Osteocyte (in vitro differentiated cells): ENCODE results near the gene TMEM18. TPM values are rescaled to one million over a fixed set of nuclear protein-coding genes. Genes with fewer than 3 reads are reported as not detected.

ENCODE experiments used
- DNase-seq: peaks from one replicate; pipeline ENCODE4 v3.0.0; 2021; ENCODE audit warnings: mixed read lengths; ENCODE audit not compliant: unreplicated experiment; ENCODE audit errors: extremely low spot score
- H3K27ac Mint-ChIP-seq: one replicate; pipeline ENCODE4 v1.8.0; 2021; ENCODE audit warnings: mild to moderate bottlenecking, mixed read lengths; ENCODE audit not compliant: unreplicated experiment
- H3K27me3 Mint-ChIP-seq: one replicate; pipeline ENCODE4 v1.8.0; 2021; ENCODE audit warnings: mixed read lengths; ENCODE audit not compliant: unreplicated experiment
- H3K36me3 Mint-ChIP-seq: one replicate; pipeline ENCODE4 v1.8.0; 2021; ENCODE audit warnings: mixed read lengths; ENCODE audit not compliant: unreplicated experiment
- H3K4me1 Mint-ChIP-seq: one replicate; pipeline ENCODE4 v1.8.0; 2021; ENCODE audit warnings: mixed read lengths; ENCODE audit not compliant: unreplicated experiment
- H3K4me3 Mint-ChIP-seq: one replicate; pipeline ENCODE4 v1.8.0; 2021; ENCODE audit warnings: mild to moderate bottlenecking, moderate library complexity, mixed read lengths; ENCODE audit not compliant: unreplicated experiment
- H3K9me3 Mint-ChIP-seq: one replicate; pipeline ENCODE4 v1.8.0; 2021; ENCODE audit warnings: mixed read lengths; ENCODE audit not compliant: unreplicated experiment
- total RNA-seq: library from RNA; stranded (reverse); gene quantifications from 2 replicates; pipeline ENCODE4 v1.2.1, GENCODE V29; 2021
- TF ChIP-seq, protein P1 (sequence below): fragments of 200-600 bp; sonication (generic); IDR thresholded peaks from 2 replicates; pipeline ENCODE4 v1.5.0; 2021; ENCODE audit warnings: antibody characterized with exemption, mild to moderate bottlenecking, moderate library complexity

The TMEM18 gene
- total RNA-seq, 1 donor from 2014 or later, result 32.8 TPM

DNA sequence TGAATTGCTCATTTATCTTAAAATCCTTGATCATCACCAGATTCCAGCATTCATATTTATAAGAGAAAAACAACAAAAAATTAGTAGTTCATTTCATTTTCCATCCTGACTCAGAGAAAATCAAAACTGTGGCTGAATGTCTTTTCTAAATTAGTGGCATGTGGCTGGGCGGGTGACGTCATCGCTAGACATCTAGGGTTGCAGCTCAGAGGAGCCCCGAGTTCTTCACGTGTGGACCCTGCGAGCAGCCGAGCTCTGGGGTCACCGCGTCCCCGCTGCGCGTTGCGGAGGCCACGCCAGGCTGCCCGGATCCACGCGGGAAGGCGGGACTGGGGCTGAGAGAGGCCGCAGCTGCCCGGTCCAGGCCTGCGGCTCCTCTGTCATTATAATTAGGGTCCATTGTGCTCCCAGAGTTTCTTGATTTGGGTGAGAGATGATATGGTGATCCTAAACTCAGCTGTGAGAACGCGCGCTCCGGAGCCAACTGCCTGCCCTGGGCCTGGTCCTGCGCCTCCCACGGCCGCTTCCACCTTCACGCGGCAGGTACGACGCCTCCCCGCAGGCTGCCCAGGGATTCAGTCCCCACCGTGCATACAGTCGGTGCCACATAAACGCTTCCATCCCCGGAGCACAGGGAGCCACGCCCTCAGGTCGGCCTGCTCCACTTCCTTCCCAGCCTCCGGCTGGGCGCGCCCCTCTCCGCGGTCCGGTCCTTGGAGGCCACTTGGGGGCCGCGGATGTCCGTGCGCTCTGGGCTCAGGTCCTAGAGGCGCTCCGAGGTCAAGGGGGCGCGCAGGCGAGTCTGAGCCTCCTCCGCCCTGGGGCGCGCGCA, 56.5 kb downstream of the TMEM18 start:
- no peak overlapping the region for H3K4me3 Mint-ChIP-seq
- TF ChIP-seq, protein P1, sequence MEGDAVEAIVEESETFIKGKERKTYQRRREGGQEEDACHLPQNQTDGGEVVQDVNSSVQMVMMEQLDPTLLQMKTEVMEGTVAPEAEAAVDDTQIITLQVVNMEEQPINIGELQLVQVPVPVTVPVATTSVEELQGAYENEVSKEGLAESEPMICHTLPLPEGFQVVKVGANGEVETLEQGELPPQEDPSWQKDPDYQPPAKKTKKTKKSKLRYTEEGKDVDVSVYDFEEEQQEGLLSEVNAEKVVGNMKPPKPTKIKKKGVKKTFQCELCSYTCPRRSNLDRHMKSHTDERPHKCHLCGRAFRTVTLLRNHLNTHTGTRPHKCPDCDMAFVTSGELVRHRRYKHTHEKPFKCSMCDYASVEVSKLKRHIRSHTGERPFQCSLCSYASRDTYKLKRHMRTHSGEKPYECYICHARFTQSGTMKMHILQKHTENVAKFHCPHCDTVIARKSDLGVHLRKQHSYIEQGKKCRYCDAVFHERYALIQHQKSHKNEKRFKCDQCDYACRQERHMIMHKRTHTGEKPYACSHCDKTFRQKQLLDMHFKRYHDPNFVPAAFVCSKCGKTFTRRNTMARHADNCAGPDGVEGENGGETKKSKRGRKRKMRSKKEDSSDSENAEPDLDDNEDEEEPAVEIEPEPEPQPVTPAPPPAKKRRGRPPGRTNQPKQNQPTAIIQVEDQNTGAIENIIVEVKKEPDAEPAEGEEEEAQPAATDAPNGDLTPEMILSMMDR, result no peak
- H3K27me3 Mint-ChIP-seq, result peaks cover 18% of the 10 kb centered on the region
- no peak overlapping the region for H3K27ac Mint-ChIP-seq
- peaks cover 4% of the 10 kb centered on the region for H3K9me3 Mint-ChIP-seq
- peak; percentile 81 for DNase-seq
- no peaks in the 10 kb centered on the region for H3K36me3 Mint-ChIP-seq
- H3K4me1 Mint-ChIP-seq, result peaks cover 5% of the 10 kb centered on the region

DNA sequence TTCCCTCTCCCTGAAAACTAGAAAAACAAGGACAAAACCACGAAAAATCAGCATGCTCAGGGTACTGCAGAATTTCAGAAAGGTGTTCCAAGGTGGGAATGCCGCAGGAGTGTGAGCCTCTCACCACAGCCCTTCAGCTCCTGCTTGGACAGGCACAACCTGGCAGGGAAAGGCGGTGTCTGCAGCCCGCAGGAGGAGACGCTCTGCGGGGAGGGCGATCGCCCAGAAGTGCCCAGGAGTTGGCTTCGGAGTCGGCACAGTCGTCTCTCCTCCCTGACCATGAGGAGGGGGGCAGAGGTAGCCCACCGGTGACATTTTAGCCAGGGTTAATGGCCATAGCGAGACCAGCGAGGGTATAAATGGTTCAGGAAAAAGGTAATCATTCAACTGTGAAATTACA, 57.2 kb downstream of the TMEM18 start:
- TF ChIP-seq, protein P1, result no peak
- Mint-ChIP-seq H3K4me3 (no peak overlapping the region), H3K9me3 (peaks cover 4% of the 10 kb centered on the region), H3K27me3 (peaks cover 18% of the 10 kb centered on the region), H3K4me1 (no peaks in the 10 kb centered on the region), H3K36me3 (no peaks in the 10 kb centered on the region), H3K27ac (no peak overlapping the region)
- peak; percentile 77 for DNase-seq

- Mint-ChIP-seq H3K9me3 (peaks cover 4% of the 10 kb centered on the region), H3K36me3 (peaks cover 3% of the 10 kb centered on the region), H3K27ac (no peak overlapping the region), H3K4me1 (no peaks in the 10 kb centered on the region), H3K4me3 (no peak overlapping the region), H3K27me3 (peaks cover 25% of the 10 kb centered on the region)
- TF ChIP-seq, protein P1, result no peak
- peak; percentile 57 for DNase-seq
Observed at GRCh38 chr2:618422-618990, 58.7 kb downstream of the TMEM18 start.

DNA sequence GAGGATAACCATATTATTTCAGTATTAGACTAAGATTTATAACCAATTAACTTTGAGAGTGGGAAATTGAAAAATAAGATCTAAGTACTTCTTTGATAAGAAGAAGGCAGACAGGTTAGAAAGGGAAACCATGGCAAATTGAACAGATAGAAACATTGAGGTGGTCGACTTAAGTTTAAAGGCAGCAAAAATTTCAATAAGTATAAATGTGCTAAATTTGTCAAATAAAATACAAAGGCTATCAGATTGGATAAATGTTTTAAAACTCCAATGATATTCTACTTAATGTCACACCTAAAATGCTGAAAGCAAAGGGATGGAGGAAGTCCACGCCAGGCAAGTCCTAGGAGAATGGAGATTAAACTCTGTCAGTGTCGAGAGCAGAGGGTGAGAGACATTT, 59.2 kb downstream of the TMEM18 start:
- Mint-ChIP-seq H3K27me3 (peaks cover 28% of the 10 kb centered on the region), H3K27ac (no peak overlapping the region), H3K4me1 (no peaks in the 10 kb centered on the region), H3K36me3 (peaks cover 3% of the 10 kb centered on the region), H3K9me3 (peaks cover 4% of the 10 kb centered on the region), H3K4me3 (no peak overlapping the region)
- DNase-seq, result no peak
- TF ChIP-seq, protein P1, result no peak
